ENCODE results near the gene DIDO1. TPM values are rescaled to one million over a fixed set of nuclear protein-coding genes. Genes with fewer than 3 reads are reported as not detected.
A peak's percentile ranks its signal among the peaks of the same experiment; 100 is the strongest.

Gene DIDO1
- total RNA-seq, 2 donors from 2014 or later = 68.5 to 75.9 TPM

- Histone ChIP-seq H3K9me3 (no peaks in the 10 kb centered on the region), H3K27me3 (replicated peaks; ENCODE audit: insufficient read depth) (no peaks in the 10 kb centered on the region), H3K36me3 (peaks cover 3 to 42% of the 10 kb centered on the region in 2 donors), H3K27ac (peak overlapping the region in 1 of 2 donors; percentile 46), H3K4me1 (replicated peaks) (peaks cover 13% of the 10 kb centered on the region), H3K4me3 (no peak overlapping the region)
- WGBS = 96% methylated on average over 16 of the region's 16 CpGs
- TF ChIP-seq POLR2AphosphoS5 (IDR thresholded peaks at IDR 0.05) (no peak), CTCF (IDR thresholded peaks at IDR 0.05) (no peak), POLR2A (IDR thresholded peaks at IDR 0.05) (no peak)
- intact Hi-C loops (cut with DNase I) = no loop called here
- no peak for DNase-seq (ENCODE audit: low spot score)
These were observed 37.9 kb downstream of the DIDO1 start for GRCh38 chr20:62888406-62888805.

- peaks cover 3 to 38% of the 10 kb centered on the region in 2 donors for H3K36me3 ChIP-seq
- no peak for DNase-seq (ENCODE audit: low spot score)
- intact Hi-C loops (cut with DNase I) = no loop called here
These were observed 38.5 kb downstream of the DIDO1 start for GRCh38 chr20:62887860-62888239.

GRCh38 chr20:62887152-62887859 is 39.0 kb downstream of the DIDO1 start:
- intact Hi-C loops (cut with DNase I) = no loop called here

More at GRCh38 chr20:62887860-62888239, 38.5 kb downstream of the DIDO1 start:
- peaks cover 13% of the 10 kb centered on the region for H3K4me1 ChIP-seq (replicated peaks)
- no peak overlapping the region for H3K4me3 ChIP-seq
- no peaks in the 10 kb centered on the region for H3K27me3 ChIP-seq (replicated peaks; ENCODE audit: insufficient read depth)
- no peak for TF ChIP-seq POLR2A (IDR thresholded peaks at IDR 0.05)
- no peak for TF ChIP-seq CTCF (IDR thresholded peaks at IDR 0.05)
- no peak for TF ChIP-seq POLR2AphosphoS5 (IDR thresholded peaks at IDR 0.05)
- WGBS = 90% methylated on average over 7 of the region's 7 CpGs
- H3K27ac ChIP-seq = peak overlapping the region in 1 of 2 donors; percentile 46
- H3K9me3 ChIP-seq = no peaks in the 10 kb centered on the region

GRCh38 chr20:62886709-62887058 is 39.6 kb downstream of the DIDO1 start:
- Histone ChIP-seq H3K27me3 (replicated peaks; ENCODE audit: insufficient read depth) (no peaks in the 10 kb centered on the region), H3K36me3 (peaks cover 0 to 26% of the 10 kb centered on the region in 2 donors), H3K4me3 (no peak overlapping the region), H3K9me3 (no peaks in the 10 kb centered on the region), H3K4me1 (replicated peaks) (peaks cover 13% of the 10 kb centered on the region), H3K27ac (peak overlapping the region in 1 of 2 donors; percentile 46)
- no peak for DNase-seq (ENCODE audit: low spot score)
- TF ChIP-seq POLR2AphosphoS5 (IDR thresholded peaks at IDR 0.05) (no peak), CTCF (IDR thresholded peaks at IDR 0.05) (no peak), POLR2A (IDR thresholded peaks at IDR 0.05) (no peak)
- 71% methylated on average over 7 of the region's 7 CpGs for WGBS
- intact Hi-C loops (cut with DNase I) = no loop called here

More at GRCh38 chr20:62887152-62887859, 39.0 kb downstream of the DIDO1 start:
- Histone ChIP-seq H3K27me3 (replicated peaks; ENCODE audit: insufficient read depth) (no peaks in the 10 kb centered on the region), H3K9me3 (no peaks in the 10 kb centered on the region), H3K4me3 (no peak overlapping the region), H3K36me3 (peaks cover 0 to 32% of the 10 kb centered on the region in 2 donors), H3K27ac (peak overlapping the region in 1 of 2 donors; percentile 46), H3K4me1 (replicated peaks) (peaks cover 13% of the 10 kb centered on the region)
- 33% methylated on average over 13 of the region's 13 CpGs for WGBS
- peak in 1 of 4 experiments; percentile 3 for TF ChIP-seq CTCF (IDR thresholded peaks at IDR 0.05)
- no peak for TF ChIP-seq POLR2A (IDR thresholded peaks at IDR 0.05)
- TF ChIP-seq POLR2AphosphoS5 (IDR thresholded peaks at IDR 0.05) = peak; percentile 71
- peak; percentile 74 for DNase-seq (ENCODE audit: low spot score)
